Aorta (tissue), 5 donors: ENCODE results near the gene CCDC88C. TPM values are rescaled to one million over a fixed set of nuclear protein-coding genes. Genes with fewer than 3 reads are reported as not detected.

Source experiments
- ATAC-seq: fragments of 200-7000 bp; cut with Tn5 transposase; one replicate; pipeline ENCODE4 v1.9.1; 2022; ENCODE audit warnings: moderate library complexity; ENCODE audit not compliant: low FRiP score
- DNase-seq, 2 donors: peaks; one replicate each; pipeline ENCODE4 v3.0.0-alpha.2; 2020
- H3K27ac ChIP-seq, 2 donors: one replicate each; pipeline ENCODE4 v1.5.1; 2013; ENCODE audit warnings: low read length in 2 of 2, mild to moderate bottlenecking in 2 of 2, moderate library complexity in 2 of 2, control low read depth in 1 of 2, inconsistent platforms in 1 of 2, low read depth in 1 of 2
- H3K27me3 ChIP-seq, 2 donors: one replicate each; pipeline ENCODE4 v1.6.1; 2013; ENCODE audit warnings: control low read depth in 1 of 2, low read length in 1 of 2, mild to moderate bottlenecking in 1 of 2, moderate library complexity in 1 of 2; ENCODE audit not compliant: insufficient read depth in 2 of 2, control insufficient read depth in 1 of 2
- H3K36me3 ChIP-seq, 2 donors: one replicate each; pipeline ENCODE4 v1.6.1; 2013; ENCODE audit warnings: control low read depth in 1 of 2, low read length in 1 of 2, mild to moderate bottlenecking in 1 of 2; ENCODE audit not compliant: insufficient read depth in 2 of 2, control insufficient read depth in 1 of 2
- H3K4me1 ChIP-seq, 2 donors: one replicate each; pipeline ENCODE4 v1.6.1; 2013; ENCODE audit warnings: low read length in 2 of 2, control low read depth in 1 of 2, mild to moderate bottlenecking in 1 of 2, moderate library complexity in 1 of 2; ENCODE audit not compliant: insufficient read depth in 2 of 2, control insufficient read depth in 1 of 2
- H3K4me3 ChIP-seq, 2 donors: one replicate each; pipeline ENCODE4 v1.5.1; 2013; ENCODE audit warnings: low read length in 2 of 2, control low read depth in 1 of 2, mild to moderate bottlenecking in 1 of 2
- H3K9me3 ChIP-seq: one replicate; pipeline ENCODE4 v1.6.1; 2013; ENCODE audit warnings: mild to moderate bottlenecking, low read length; ENCODE audit not compliant: control insufficient read depth
- WGBS, 2 donors: extraction: QIAGEN DNeasy Blood & Tissue Kit; methylation state at CpG; one replicate each; pipeline ENCODE4 v1.1.7; 2013; 5-methylcytosine and 5-hydroxymethylcytosine counted together
- intact Hi-C, 2 donors: fragments of 100-400 bp; cut with DNase I; formaldehyde crosslinking; loops; one replicate each; pipeline versions ENCODE4 v1.14.2 to v1.15.0; 2022
- polyA plus RNA-seq, 2 donors: library from polyadenylated mRNA; stranded (reverse); fragments of 200-250 nt; gene quantifications; one replicate each; pipeline ENCODE4 v1.2.3, GENCODE V29; 2013
- total RNA-seq, 2 donors: library from RNA; stranded (reverse); fragmentation: NEBNext Ultra II Directional; extraction: Animal tissue kit (Norgen Biotek cat#: 25700); gene quantifications; one replicate each; pipeline ENCODE4 v1.2.1, GENCODE V29; 2021
- donor health status: healthy with polysubstance abuse.
- donor health status: Bipolar disorder and iron deficiency.
- donor health status: DM: no; HTN: no; CAD: no.
- donor health status: DM: no; HTN: no; CAD: no.
- donor health status: DM: yes; HTN: yes; CAD: no.

Gene CCDC88C
- total and polyA plus RNA-seq, 4 donors: 0.33 to 18.4 (median 6.1) TPM

GRCh38 chr14:91420686-91421085 lies 3.1 kb upstream of the CCDC88C start:
- H3K27me3 ChIP-seq: no peaks in the 10 kb centered on the region
- intact Hi-C loops: no loop called here
- no peaks in the 10 kb centered on the region for H3K36me3 ChIP-seq
- DNase-seq (no peak), ATAC-seq (no peak)
- no peaks in the 10 kb centered on the region for H3K9me3 ChIP-seq
- WGBS, 2 donors: 87 to 95% methylated on average over 2 of the region's 2 CpGs
- H3K4me1 ChIP-seq: no peaks in the 10 kb centered on the region
- no peak overlapping the region for H3K27ac ChIP-seq
- no peak overlapping the region for H3K4me3 ChIP-seq

GRCh38 chr14:91419451-91419850 lies 1.8 kb upstream of the CCDC88C start:
- ATAC-seq (no peak), DNase-seq (no peak)
- Histone ChIP-seq H3K9me3 (no peaks in the 10 kb centered on the region), H3K27ac (no peak overlapping the region), H3K4me1 (no peaks in the 10 kb centered on the region), H3K4me3 (no peak overlapping the region), H3K36me3 (no peaks in the 10 kb centered on the region), H3K27me3 (no peaks in the 10 kb centered on the region)
- intact Hi-C loops: loop anchor here (2.0 kb wide), 1 partner anchor 97 kb away; no protein-coding TSS in a partner anchor
- 54% methylated on average over 3 of the region's 3 CpGs for WGBS, 2 donors

GRCh38 chr14:91419044-91419397 lies 1.4 kb upstream of the CCDC88C start:
- H3K4me3 ChIP-seq: no peak overlapping the region
- 59 to 60% methylated on average over 12 of the region's 12 CpGs for WGBS, 2 donors

GRCh38 chr14:91418387-91419043 lies 895 bp upstream of the CCDC88C start:
- H3K4me1 ChIP-seq: no peaks in the 10 kb centered on the region
- no peak overlapping the region for H3K4me3 ChIP-seq
- H3K36me3 ChIP-seq: no peaks in the 10 kb centered on the region
- H3K9me3 ChIP-seq: no peaks in the 10 kb centered on the region
- peak; percentile 61 to 90 for DNase-seq
- H3K27me3 ChIP-seq: no peaks in the 10 kb centered on the region
- intact Hi-C loops: loop anchor here (2.0 kb wide), 1 partner anchor 96 kb away; no protein-coding TSS in a partner anchor
- peak; percentile 89 for ATAC-seq
- H3K27ac ChIP-seq: no peak overlapping the region
- 0 to 2% methylated on average over 42 of the region's 42 CpGs for WGBS, 2 donors

More at GRCh38 chr14:91419044-91419397, 1.4 kb upstream of the CCDC88C start:
- no peaks in the 10 kb centered on the region for H3K36me3 ChIP-seq
- no peaks in the 10 kb centered on the region for H3K27me3 ChIP-seq
- intact Hi-C loops: loop anchor here (2.0 kb wide), 1 partner anchor 96 kb away; no protein-coding TSS in a partner anchor
- ATAC-seq (no peak), DNase-seq (no peak)
- no peaks in the 10 kb centered on the region for H3K4me1 ChIP-seq
- H3K27ac ChIP-seq: no peak overlapping the region
- no peaks in the 10 kb centered on the region for H3K9me3 ChIP-seq

GRCh38 chr14:91417983-91418386 lies 365 bp upstream of the CCDC88C start:
- H3K4me1 ChIP-seq: no peaks in the 10 kb centered on the region
- intact Hi-C loops: loop anchor here (2.0 kb wide), 1 partner anchor 95 kb away; no protein-coding TSS in a partner anchor
- H3K9me3 ChIP-seq: no peaks in the 10 kb centered on the region
- DNase-seq: no peak
- 1 to 2% methylated on average over 46 to 53 of the region's 53 CpGs for WGBS, 2 donors
- H3K27me3 ChIP-seq: no peaks in the 10 kb centered on the region
- H3K36me3 ChIP-seq: no peaks in the 10 kb centered on the region
- peak; percentile 71 for ATAC-seq
- H3K27ac ChIP-seq: no peak overlapping the region
- H3K4me3 ChIP-seq: peak overlapping the region; percentile 39 to 67

- H3K27me3 ChIP-seq: no peaks in the 10 kb centered on the region
- no peak for DNase-seq
- WGBS, 2 donors: 78 to 85% methylated on average over 19 of the region's 19 CpGs
- no peaks in the 10 kb centered on the region for H3K4me1 ChIP-seq
- H3K36me3 ChIP-seq: no peaks in the 10 kb centered on the region
- H3K4me3 ChIP-seq: no peak overlapping the region
- H3K9me3 ChIP-seq: no peaks in the 10 kb centered on the region
- H3K27ac ChIP-seq: no peak overlapping the region
- intact Hi-C loops: no loop called here
- ATAC-seq: no peak
Observed at GRCh38 chr14:91416744-91417119, 888 bp downstream of the CCDC88C start.

- H3K4me3 ChIP-seq: no peak overlapping the region
- intact Hi-C loops: no loop called here
- H3K27ac ChIP-seq: no peak overlapping the region
- no peaks in the 10 kb centered on the region for H3K27me3 ChIP-seq
- ATAC-seq (no peak), DNase-seq (no peak)
- 87 to 91% methylated on average over 18 of the region's 18 CpGs for WGBS, 2 donors
- no peaks in the 10 kb centered on the region for H3K4me1 ChIP-seq
- no peaks in the 10 kb centered on the region for H3K36me3 ChIP-seq
- no peaks in the 10 kb centered on the region for H3K9me3 ChIP-seq
Observed at GRCh38 chr14:91415794-91416743, 1.6 kb downstream of the CCDC88C start.

- intact Hi-C loops: no loop called here
- Histone ChIP-seq H3K27ac (no peak overlapping the region), H3K4me3 (no peak overlapping the region), H3K36me3 (no peaks in the 10 kb centered on the region), H3K4me1 (no peaks in the 10 kb centered on the region), H3K27me3 (no peaks in the 10 kb centered on the region), H3K9me3 (no peaks in the 10 kb centered on the region)
- ATAC-seq: no peak
- WGBS, 2 donors: 85 to 97% methylated on average over 3 of the region's 3 CpGs
- DNase-seq: no peak
Observed at GRCh38 chr14:91414475-91414833, 3.2 kb downstream of the CCDC88C start.
